GM11168 (cell line): ENCODE data around the gene CFAP53.
"Not testable (repeated sequence)": the region's sequence is repeated elsewhere in the genome, so short reads cannot be mapped to it uniquely, and the experiment has no call there.

ENCODE experiments used
- in situ Hi-C: fragments of 300-500 bp; cut with MboI; formaldehyde crosslinking; loops from one replicate; pipeline ENCODE4 v1.12.0; 2022; ENCODE audit warnings: low sequenced_read_pairs; ENCODE audit not compliant: unreplicated experiment

The CFAP53 gene

GRCh38 chr18:50288348-50289107 lies 22.2 kb upstream of the CFAP53 start:
- in situ Hi-C loops, result not testable (repeated sequence)

DNA sequence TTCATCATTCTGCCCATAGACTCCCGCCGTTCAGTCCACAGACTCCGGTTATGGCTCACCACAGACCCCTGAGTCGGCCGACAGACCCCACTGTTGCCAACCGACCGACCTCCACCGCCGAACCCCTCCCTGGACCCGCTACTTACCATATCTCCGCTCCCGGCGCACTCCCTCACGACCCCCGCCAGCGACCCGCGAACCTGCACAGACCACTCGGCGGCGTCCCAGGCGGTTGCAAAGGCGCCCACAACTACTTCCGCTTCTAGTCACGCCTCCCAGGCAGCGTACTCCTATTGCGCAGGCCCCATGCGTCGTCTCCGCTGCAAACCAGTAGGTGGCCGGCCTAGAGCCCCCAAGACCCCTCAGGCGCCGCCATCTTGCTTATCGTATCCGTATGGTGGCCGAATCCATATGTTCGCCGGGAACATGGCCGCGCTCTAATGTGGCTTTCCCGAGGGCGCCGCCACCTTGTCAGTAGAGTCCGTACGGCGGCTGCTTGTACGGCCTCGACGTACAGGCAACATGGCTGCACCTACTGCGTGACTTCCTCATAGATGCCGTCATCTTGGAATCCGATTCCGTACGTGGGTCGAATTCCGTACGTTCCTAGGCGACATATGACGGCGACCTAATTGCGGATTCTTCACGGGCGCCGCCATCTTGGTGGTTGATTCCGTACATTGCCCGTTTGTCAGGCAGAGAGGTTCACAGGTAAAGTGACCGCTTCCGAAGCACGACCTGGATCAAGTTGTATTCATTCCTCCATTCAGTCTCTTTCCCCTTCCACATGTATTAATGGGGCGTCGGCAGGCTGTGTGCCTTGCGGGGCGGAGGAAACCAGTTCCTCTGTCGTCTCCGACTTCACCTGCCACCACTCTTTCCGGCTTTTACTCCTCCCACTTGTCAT lies 21.4 kb upstream of the CFAP53 start, which contains the start of gene CXXC1:
TSS of gene CXXC1 (minus strand) at position 252 of the 907 bp plus-strand sequence. CDS start at position 149, 103 bp downstream.
- in situ Hi-C loops, result no loop called here

GRCh38 chr18:50287028-50287440 lies 20.7 kb upstream of the CFAP53 start:
- in situ Hi-C loops, result no loop called here

DNA sequence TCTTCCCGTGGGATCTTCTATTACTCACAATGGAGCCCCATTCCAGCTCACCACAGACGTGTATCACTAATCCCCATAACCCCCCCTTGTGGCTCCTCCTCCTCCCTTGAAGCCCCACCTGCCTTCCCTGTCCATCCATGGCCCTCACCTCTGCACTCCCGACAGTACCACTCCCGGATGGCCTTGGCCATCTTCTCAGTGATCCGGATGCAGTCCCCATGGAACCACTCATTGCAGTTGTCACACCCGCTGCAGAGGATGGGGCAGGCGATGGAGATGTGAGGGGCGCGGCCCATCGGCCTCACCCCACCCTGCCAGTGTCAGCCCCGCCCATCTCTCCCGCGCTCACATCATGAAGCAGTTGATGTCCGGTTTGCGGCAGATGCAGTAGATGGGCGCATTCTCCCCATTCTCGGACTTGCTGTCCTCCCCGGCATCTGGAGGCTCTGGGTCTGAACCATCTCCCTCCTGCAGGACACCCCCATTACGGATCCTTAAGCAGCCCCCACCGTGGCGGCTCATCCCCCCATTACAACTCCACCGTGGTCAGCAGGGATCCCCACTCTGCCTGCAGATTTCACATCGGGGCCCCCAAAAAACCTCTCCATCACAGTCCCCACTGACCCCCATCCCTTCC lies 20.2 kb upstream of the CFAP53 start:
- in situ Hi-C loops, result no loop called here

DNA sequence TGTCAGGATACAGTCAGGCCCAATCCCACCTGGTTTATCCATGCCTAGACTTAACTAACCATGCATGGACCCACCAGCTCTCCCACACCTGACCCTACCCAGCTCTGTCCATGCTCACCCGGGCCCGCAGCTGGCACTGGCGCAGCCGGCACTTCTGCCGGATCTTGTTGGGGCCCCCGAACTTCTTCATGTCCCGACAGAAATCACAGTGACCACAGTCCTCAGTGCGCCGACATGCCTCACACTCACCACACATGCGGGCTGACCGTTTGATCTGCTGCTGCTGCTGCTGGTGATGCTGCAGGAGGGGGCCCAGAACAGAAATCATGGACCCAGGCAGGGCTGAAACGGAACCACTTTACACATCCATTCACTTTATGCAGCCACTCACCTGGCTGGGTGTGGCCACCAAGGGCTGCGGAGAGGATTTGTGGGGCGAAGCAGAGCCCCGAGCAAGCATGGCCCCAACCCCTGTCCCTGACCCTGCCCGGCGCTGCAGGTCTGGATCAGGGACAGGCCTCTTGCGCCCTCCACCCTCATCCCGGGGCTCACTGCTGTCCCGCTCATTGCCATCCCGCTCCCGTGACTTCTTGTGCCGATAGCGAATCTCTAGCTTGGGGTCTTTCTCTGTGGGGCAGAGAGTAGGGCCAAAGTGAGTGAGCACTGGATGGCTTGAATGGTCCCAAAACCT lies 19.5 kb upstream of the CFAP53 start:
- in situ Hi-C loops, result no loop called here

DNA sequence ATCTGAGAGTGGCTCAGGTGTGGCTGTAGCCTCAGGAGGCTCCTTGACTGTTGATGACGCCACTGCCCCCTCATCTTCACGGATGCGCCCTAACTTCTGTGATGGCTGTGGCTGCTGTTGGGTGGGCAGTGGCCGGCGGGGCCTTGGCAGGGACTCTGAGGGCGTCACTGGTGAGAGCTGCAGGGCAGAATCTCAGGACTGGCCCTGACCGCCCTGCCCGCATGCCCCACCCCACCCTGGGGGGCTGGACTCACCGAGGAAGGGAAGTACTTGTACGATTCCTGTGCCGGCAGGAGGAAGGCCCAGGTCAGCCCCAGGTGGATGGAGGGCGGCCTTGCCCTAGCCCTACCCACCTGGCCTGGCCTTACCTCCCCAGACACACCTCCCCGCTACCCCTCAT lies 18.8 kb upstream of the CFAP53 start:
- in situ Hi-C loops, result no loop called here

DNA sequence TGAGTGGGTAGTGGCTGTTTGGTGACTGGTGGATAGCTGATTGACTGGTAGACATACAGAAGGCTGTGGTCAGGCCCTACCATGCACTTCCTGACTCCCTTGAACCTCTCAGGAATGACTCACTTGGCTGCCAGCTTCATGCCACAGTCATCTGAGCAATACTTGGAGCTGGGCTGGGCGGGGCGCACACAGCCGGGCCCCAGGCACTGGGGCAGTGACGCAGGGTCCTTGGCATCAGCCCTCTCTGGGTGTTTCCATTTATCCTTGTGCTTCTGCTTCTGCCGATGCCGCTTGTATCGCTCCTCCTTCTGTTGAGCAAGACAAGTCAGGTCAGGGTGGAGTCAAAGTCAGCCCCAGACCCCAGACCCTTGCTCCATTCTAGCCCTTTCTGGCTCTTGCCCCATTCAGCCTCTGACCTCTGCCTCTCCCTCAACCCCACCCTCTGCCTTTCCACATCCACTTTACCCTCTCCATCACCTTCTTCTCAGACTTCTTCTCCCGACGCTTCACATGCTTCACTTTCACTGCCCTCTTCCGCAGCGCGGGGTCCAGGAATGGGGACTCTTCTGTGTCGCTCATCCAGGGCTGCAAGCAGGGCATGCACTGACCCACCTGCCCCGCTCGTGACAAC lies 18.1 kb upstream of the CFAP53 start:
- in situ Hi-C loops, result no loop called here

DNA sequence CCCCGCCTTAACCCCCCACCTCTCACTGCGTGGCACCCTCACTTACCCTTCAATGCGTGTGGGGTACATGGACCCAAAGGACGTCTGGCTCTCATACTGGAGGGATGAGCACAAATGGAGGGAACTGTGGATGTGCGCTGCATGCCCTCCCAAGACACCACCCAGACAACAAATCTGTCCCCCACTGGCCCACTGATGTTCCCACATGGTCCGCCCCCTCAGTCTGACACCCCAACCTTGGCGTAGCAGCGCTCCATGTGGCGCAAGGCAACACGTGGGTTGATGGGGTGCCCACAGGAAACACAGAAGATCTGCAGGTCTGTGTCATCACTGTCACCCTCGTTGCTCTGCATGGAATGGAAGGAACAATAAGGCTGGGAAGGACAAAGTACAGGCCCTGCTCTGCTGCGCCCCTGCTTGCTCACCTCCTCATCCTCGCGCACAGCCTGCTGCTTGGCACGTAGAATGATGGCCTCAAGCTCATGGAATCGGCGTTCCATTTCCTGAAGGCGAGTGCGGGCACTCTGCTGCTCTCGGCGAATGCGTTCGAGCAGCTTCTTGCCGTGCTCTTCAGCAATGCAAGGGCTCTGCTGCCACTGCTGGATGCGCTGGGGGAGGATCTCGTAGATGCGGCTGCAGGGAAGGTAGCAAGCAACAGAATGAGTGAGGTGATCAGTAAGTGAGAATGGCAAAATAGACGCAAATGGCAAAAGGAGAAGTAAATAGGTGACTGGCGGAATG lies 17.3 kb upstream of the CFAP53 start:
- in situ Hi-C loops, result no loop called here

DNA sequence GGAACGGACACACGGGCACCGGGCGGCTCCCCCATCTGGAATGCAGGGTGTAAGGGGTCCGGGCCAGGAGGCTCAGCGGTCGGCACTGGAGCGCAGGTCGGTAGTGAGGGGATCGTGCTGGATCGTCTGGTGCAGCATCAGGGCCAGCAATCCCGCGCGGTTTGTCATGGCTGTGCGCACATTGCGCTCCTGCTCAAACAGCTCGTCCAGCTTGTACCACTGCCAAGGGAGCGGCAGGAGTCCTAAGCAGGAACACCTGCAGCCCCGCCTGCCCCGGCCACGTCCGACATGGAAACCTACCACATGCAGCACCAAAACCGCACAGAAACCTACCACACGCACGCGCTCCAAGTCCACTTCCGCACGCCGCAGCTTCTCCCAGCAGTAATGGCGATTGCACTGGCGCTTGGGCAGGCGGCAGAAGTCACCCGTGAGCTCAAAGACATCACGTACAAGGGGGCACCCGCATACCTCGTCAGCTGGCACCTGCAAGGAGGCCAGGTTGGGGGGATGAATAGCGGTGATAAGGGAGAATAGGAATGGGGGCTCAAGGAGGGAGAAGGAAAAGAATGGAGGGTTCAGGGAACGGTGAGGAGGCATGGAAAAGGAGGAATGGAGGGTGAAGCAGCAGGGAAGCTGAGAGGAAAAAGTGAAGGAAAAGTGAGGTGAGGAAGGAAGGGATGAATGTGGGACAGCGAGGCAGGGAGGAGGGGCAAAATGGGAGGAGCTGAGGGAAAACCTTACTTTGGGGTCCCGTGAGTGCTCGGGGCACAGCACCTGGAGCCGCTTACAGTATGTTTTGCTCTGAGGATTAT lies 16.4 kb upstream of the CFAP53 start:
- in situ Hi-C loops, result no loop called here

- in situ Hi-C loops, result no loop called here
These were observed 15.8 kb upstream of the CFAP53 start for GRCh38 chr18:50281972-50282520.

DNA sequence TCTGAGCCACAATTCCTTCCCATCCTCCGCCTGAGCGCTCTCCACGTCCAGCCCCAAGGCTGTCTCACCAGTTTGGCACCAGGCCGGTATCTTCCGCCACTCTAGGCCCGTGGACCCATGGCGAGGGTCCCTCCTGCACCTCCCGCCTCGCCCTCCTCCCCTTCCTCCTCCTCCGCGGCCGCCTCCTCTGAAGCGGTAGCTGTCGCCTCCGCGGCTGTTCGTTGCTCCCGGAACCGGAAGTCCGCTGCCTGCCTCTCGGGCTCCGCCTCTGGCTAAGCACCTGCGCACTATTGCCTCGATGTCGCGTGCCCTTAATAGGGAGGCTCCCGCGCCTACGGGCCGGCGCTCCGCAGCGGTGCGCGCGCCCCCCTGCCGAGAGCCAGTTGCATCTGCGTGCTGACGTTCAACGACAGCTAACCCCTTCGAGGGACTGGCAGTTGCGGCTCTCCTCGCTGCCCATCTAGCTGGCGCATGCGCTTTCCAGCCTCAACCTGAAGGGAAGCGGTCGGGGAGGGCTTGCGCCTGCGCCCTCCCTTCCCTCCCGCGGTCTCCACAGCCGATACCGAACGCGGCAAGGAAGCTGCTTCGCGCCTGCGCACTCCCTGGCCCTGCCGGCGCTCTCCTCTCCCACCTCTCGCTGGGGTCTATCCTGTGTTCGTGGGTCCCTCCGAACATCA lies 15.1 kb upstream of the CFAP53 start, which contains the start of gene MBD1:
TSS of gene MBD1 (minus strand) at position 229 of the 677 bp plus-strand sequence. CDS start 1,531 bp downstream, outside the sequence.
- in situ Hi-C loops, result no loop called here

- in situ Hi-C loops, result no loop called here
These were observed 14.5 kb upstream of the CFAP53 start for GRCh38 chr18:50280707-50281294.

DNA sequence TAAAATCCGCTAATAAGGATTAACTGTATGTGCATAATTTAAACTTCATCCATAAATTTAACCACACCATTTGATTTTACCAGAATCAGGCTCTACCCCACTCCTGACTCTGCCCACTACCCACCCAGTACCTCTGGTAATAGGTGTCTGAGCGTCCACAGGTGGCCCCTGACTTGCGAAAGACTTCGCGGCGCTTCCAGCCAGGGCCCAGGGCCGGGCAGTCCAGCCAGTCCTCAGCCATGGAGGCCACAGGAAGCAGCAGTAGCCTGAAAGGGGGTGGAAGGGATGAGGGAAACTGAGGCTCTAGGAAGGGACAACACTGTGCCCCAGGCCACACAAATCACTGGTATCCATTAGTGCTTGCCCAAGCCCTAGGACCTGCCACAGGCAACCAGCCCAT lies 13.5 kb upstream of the CFAP53 start:
- in situ Hi-C loops, result no loop called here

DNA sequence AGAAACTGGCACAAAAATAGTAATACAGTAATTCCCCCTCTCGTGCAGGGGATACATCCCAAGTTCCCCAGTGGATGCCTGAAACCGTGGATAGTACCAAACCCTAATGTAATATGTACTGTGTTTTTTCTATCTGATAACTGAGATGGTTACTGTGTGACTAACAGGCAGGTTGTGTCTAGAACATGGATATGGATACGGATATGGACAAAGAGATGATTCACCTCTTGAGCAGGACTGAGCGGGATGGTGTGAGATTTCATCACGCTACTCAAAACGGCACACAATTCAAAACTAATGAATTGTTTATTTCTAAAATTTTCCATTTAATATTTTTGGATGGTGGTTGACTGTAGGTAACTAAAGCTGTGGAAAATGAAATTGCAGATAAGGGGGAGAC lies 11.6 kb upstream of the CFAP53 start:
- in situ Hi-C loops, result no loop called here

- in situ Hi-C loops, result no loop called here
These were observed 10.2 kb upstream of the CFAP53 start for GRCh38 chr18:50276452-50276851.

DNA sequence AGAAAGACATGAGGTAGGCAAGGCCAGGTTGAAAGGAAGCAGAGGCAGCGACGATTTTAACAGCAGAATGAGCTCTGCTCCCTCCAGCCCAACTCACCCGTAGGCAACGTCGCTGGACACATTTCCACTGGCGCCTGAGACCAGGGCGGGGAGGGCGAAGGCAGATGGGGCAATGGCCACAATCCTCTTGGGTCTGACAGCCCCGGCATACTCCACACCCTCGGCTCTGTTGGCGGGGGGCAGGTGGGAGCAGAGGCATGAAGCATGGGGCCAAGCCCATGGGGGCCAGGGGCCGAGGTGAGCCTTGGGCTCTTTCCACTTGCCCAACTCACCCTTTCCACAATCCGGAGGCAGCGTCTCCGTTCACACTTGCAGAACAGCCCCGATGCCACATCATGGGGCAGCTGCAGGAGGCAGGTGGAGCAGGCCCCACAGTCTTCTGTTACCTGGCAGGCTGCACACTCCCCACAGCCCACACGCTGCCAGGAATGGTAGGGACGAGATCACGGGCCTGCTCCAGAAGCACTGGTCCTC lies 9.3 kb upstream of the CFAP53 start:
- in situ Hi-C loops, result no loop called here

- in situ Hi-C loops, result no loop called here
These were observed 8.6 kb upstream of the CFAP53 start for GRCh38 chr18:50274941-50275340.
